ENCODE results near the gene TMEM9. TPM values are rescaled to one million over a fixed set of nuclear protein-coding genes. Genes with fewer than 3 reads are reported as not detected.

The TMEM9 gene
- total RNA-seq, 1 experiment from 2014 or later, result 27.1 TPM

GRCh38 chr1:201146626-201147390, 7.5 kb downstream of the TMEM9 start:
- Histone ChIP-seq H3K27me3 (ENCODE audit: low read length) (no peaks in the 10 kb centered on the region), H3K4me3 (ENCODE audit: low read length) (no peak overlapping the region), H3K9ac (ENCODE audit: low read length) (no peak overlapping the region), H3K9me2 (replicated peaks; ENCODE audit: insufficient read depth, low read length) (no peaks in the 10 kb centered on the region), H3K9me3 (ENCODE audit: low read length) (no peaks in the 10 kb centered on the region), H3K4me2 (ENCODE audit: low read depth, low read length, poor library complexity, severe bottlenecking) (no peak overlapping the region), H3K27ac (ENCODE audit: low read length) (no peak overlapping the region), H3K79me2 (ENCODE audit: low read length) (no peaks in the 10 kb centered on the region), H3K4me1 (ENCODE audit: low read length) (no peaks in the 10 kb centered on the region), H3K36me3 (ENCODE audit: insufficient read depth, low read length) (peaks cover 14% of the 10 kb centered on the region), H2AFZ (ENCODE audit: low read length) (no peak overlapping the region), H4K20me1 (ENCODE audit: insufficient read depth, low read depth, low read length) (no peaks in the 10 kb centered on the region)
- DNase-seq, result no peak

GRCh38 chr1:201145816-201146215, 8.5 kb downstream of the TMEM9 start:
- Histone ChIP-seq H3K4me1 (ENCODE audit: low read length) (no peaks in the 10 kb centered on the region), H3K79me2 (ENCODE audit: low read length) (no peaks in the 10 kb centered on the region), H2AFZ (ENCODE audit: low read length) (no peak overlapping the region), H3K9me2 (replicated peaks; ENCODE audit: insufficient read depth, low read length) (no peaks in the 10 kb centered on the region), H3K27ac (ENCODE audit: low read length) (no peak overlapping the region), H3K36me3 (ENCODE audit: insufficient read depth, low read length) (peaks cover 8% of the 10 kb centered on the region), H3K9me3 (ENCODE audit: low read length) (no peaks in the 10 kb centered on the region), H3K9ac (ENCODE audit: low read length) (no peak overlapping the region), H4K20me1 (ENCODE audit: insufficient read depth, low read depth, low read length) (no peaks in the 10 kb centered on the region), H3K4me2 (ENCODE audit: low read depth, low read length, poor library complexity, severe bottlenecking) (no peak overlapping the region), H3K4me3 (ENCODE audit: low read length) (no peak overlapping the region), H3K27me3 (ENCODE audit: low read length) (no peaks in the 10 kb centered on the region)
- no peak for DNase-seq

- H3K4me2 ChIP-seq (ENCODE audit: low read depth, low read length, poor library complexity, severe bottlenecking), result no peak overlapping the region
- H3K4me1 ChIP-seq (ENCODE audit: low read length), result peaks cover 7% of the 10 kb centered on the region
- no peak overlapping the region for H2AFZ ChIP-seq (ENCODE audit: low read length)
- no peak overlapping the region for H3K9ac ChIP-seq (ENCODE audit: low read length)
- no peaks in the 10 kb centered on the region for H3K9me2 ChIP-seq (replicated peaks; ENCODE audit: insufficient read depth, low read length)
- peaks cover 4% of the 10 kb centered on the region; the same call in 1 of the 2 replicates for H4K20me1 ChIP-seq (ENCODE audit: insufficient read depth, low read depth, low read length)
- no peaks in the 10 kb centered on the region for H3K9me3 ChIP-seq (ENCODE audit: low read length)
- no peak overlapping the region for H3K27ac ChIP-seq (ENCODE audit: low read length)
- no peak for DNase-seq
- H3K36me3 ChIP-seq (ENCODE audit: insufficient read depth, low read length), result peaks cover 8% of the 10 kb centered on the region
- H3K27me3 ChIP-seq (ENCODE audit: low read length), result no peaks in the 10 kb centered on the region
- no peaks in the 10 kb centered on the region for H3K79me2 ChIP-seq (ENCODE audit: low read length)
- no peak overlapping the region for H3K4me3 ChIP-seq (ENCODE audit: low read length)
These were observed 9.1 kb downstream of the TMEM9 start for GRCh38 chr1:201145132-201145531.

GRCh38 chr1:201144701-201145100, 9.6 kb downstream of the TMEM9 start:
- H2AFZ ChIP-seq (ENCODE audit: low read length), result no peak overlapping the region
- no peaks in the 10 kb centered on the region for H3K9me2 ChIP-seq (replicated peaks; ENCODE audit: insufficient read depth, low read length)
- no peak overlapping the region for H3K27ac ChIP-seq (ENCODE audit: low read length)
- no peak for DNase-seq
- no peak overlapping the region for H3K4me2 ChIP-seq (ENCODE audit: low read depth, low read length, poor library complexity, severe bottlenecking)
- no peaks in the 10 kb centered on the region for H3K79me2 ChIP-seq (ENCODE audit: low read length)
- H3K36me3 ChIP-seq (ENCODE audit: insufficient read depth, low read length), result peaks cover 8% of the 10 kb centered on the region
- no peak overlapping the region for H3K4me3 ChIP-seq (ENCODE audit: low read length)
- H4K20me1 ChIP-seq (ENCODE audit: insufficient read depth, low read depth, low read length), result peaks cover 4% of the 10 kb centered on the region; the same call in 1 of the 2 replicates
- H3K9ac ChIP-seq (ENCODE audit: low read length), result no peak overlapping the region
- no peaks in the 10 kb centered on the region for H3K27me3 ChIP-seq (ENCODE audit: low read length)
- no peaks in the 10 kb centered on the region for H3K9me3 ChIP-seq (ENCODE audit: low read length)
- H3K4me1 ChIP-seq (ENCODE audit: low read length), result peaks cover 8% of the 10 kb centered on the region

- H3K4me1 ChIP-seq (ENCODE audit: low read length), result peaks cover 8% of the 10 kb centered on the region
- H3K9ac ChIP-seq (ENCODE audit: low read length), result no peak overlapping the region
- no peak for DNase-seq
- H3K4me2 ChIP-seq (ENCODE audit: low read depth, low read length, poor library complexity, severe bottlenecking), result no peak overlapping the region
- H3K27ac ChIP-seq (ENCODE audit: low read length), result no peak overlapping the region
- no peaks in the 10 kb centered on the region for H3K79me2 ChIP-seq (ENCODE audit: low read length)
- no peak overlapping the region for H3K4me3 ChIP-seq (ENCODE audit: low read length)
- H4K20me1 ChIP-seq (ENCODE audit: insufficient read depth, low read depth, low read length), result peaks cover 4% of the 10 kb centered on the region; the same call in 1 of the 2 replicates
- H3K9me2 ChIP-seq (replicated peaks; ENCODE audit: insufficient read depth, low read length), result no peaks in the 10 kb centered on the region
- peaks cover 5% of the 10 kb centered on the region for H3K36me3 ChIP-seq (ENCODE audit: insufficient read depth, low read length)
- no peak overlapping the region for H2AFZ ChIP-seq (ENCODE audit: low read length)
- H3K27me3 ChIP-seq (ENCODE audit: low read length), result no peaks in the 10 kb centered on the region
- no peaks in the 10 kb centered on the region for H3K9me3 ChIP-seq (ENCODE audit: low read length)
These were observed 10.3 kb downstream of the TMEM9 start for GRCh38 chr1:201143726-201144635.

- Histone ChIP-seq H3K36me3 (ENCODE audit: insufficient read depth, low read length) (no peaks in the 10 kb centered on the region; the same call in 1 of the 2 replicates), H3K9me3 (ENCODE audit: low read length) (no peaks in the 10 kb centered on the region), H3K9ac (ENCODE audit: low read length) (no peak overlapping the region), H3K4me3 (ENCODE audit: low read length) (no peak overlapping the region), H3K4me2 (ENCODE audit: low read depth, low read length, poor library complexity, severe bottlenecking) (no peak overlapping the region), H3K9me2 (replicated peaks; ENCODE audit: insufficient read depth, low read length) (no peaks in the 10 kb centered on the region), H2AFZ (ENCODE audit: low read length) (no peak overlapping the region), H4K20me1 (ENCODE audit: insufficient read depth, low read depth, low read length) (peaks cover 4% of the 10 kb centered on the region; the same call in 1 of the 2 replicates), H3K4me1 (ENCODE audit: low read length) (peaks cover 8% of the 10 kb centered on the region), H3K79me2 (ENCODE audit: low read length) (no peaks in the 10 kb centered on the region), H3K27ac (ENCODE audit: low read length) (no peak overlapping the region), H3K27me3 (ENCODE audit: low read length) (no peaks in the 10 kb centered on the region)
- no peak for DNase-seq
These were observed 11.2 kb downstream of the TMEM9 start for GRCh38 chr1:201142849-201143725.

GRCh38 chr1:201142011-201142848, 12.0 kb downstream of the TMEM9 start:
- Histone ChIP-seq H3K9me3 (ENCODE audit: low read length) (no peaks in the 10 kb centered on the region), H3K4me1 (ENCODE audit: low read length) (peaks cover 8% of the 10 kb centered on the region), H4K20me1 (ENCODE audit: insufficient read depth, low read depth, low read length) (peaks cover 4% of the 10 kb centered on the region; the same call in 1 of the 2 replicates), H3K9me2 (replicated peaks; ENCODE audit: insufficient read depth, low read length) (no peaks in the 10 kb centered on the region), H3K27me3 (ENCODE audit: low read length) (no peaks in the 10 kb centered on the region), H3K79me2 (ENCODE audit: low read length) (no peaks in the 10 kb centered on the region), H2AFZ (ENCODE audit: low read length) (no peak overlapping the region), H3K4me2 (ENCODE audit: low read depth, low read length, poor library complexity, severe bottlenecking) (no peak overlapping the region), H3K9ac (ENCODE audit: low read length) (no peak overlapping the region), H3K27ac (ENCODE audit: low read length) (no peak overlapping the region), H3K4me3 (ENCODE audit: low read length) (no peak overlapping the region), H3K36me3 (ENCODE audit: insufficient read depth, low read length) (no peaks in the 10 kb centered on the region)
- no peak for DNase-seq
